22Rv1 (cell line): ENCODE data around the gene GLYATL2.

ENCODE experiments used
- CTCF ChIP-seq: fragments of 450-650 bp; IDR thresholded peaks from 2 replicates; pipeline ENCODE4 v1.5.1; 2017; ENCODE audit warnings: mild to moderate bottlenecking
- ZFX ChIP-seq: fragments of 450-650 bp; IDR thresholded peaks from 2 replicates; pipeline ENCODE4 v1.6.1; 2017; ENCODE audit warnings: antibody characterized with exemption, borderline replicate concordance

GRCh38 chr11:58807343-58807742 is 37.2 kb downstream of the GLYATL2 start:
- TF ChIP-seq CTCF (no peak), ZFX (no peak)
